HepG2 (cell line): Measurements from ENCODE around the gene POLL. TPM values are rescaled to one million over a fixed set of nuclear protein-coding genes. Genes with fewer than 3 reads are reported as not detected.

ENCODE experiments used
- ATAC-seq: fragments of 200-7000 bp; cut with Tn5 transposase; 3 replicates; pipeline ENCODE4 v1.9.1; 2020; ENCODE audit warnings: mild to moderate bottlenecking, moderate library complexity
- BruUV-seq: library from RNA; stranded (reverse); fragments of 400-500 nt; replicated peaks from 2 replicates; lab custom pipeline; 2021; lab: Mats Ljungman, UMichigan
- CTCF ChIA-PET: fragments of 300-600 bp; formaldehyde crosslinking; extraction: SDS; loops from one replicate; lab custom pipeline; 2021; ENCODE audit warnings: low total read pairs, inconsistent platforms, low intra/inter-chr PET ratio; lab: Yijun Ruan, JAX
- POLR2A ChIA-PET: fragments of 350-600 bp; sonication (Branson Sonifier 250); formaldehyde crosslinking; loops from one replicate; lab custom pipeline; 2020; ENCODE audit warnings: antibody characterized with exemption, inconsistent platforms; lab: Yijun Ruan, JAX
- DNase-seq: peaks from one replicate; pipeline ENCODE4 v3.0.0-alpha.2; 2015; ENCODE audit warnings: low spot score
- FAIRE-seq: peaks from 3 replicates; lab custom pipeline; 2011; peaks lifted over from hg19 to GRCh38; lab: Jason Lieb, UNC
- H2AFZ ChIP-seq: one replicate; pipeline ENCODE4 v1.6.1; 2011; ENCODE audit warnings: low read length, inconsistent platforms
- H3K27ac ChIP-seq: fragments of 300-600 bp; 3 replicates; pipeline ENCODE4 v1.8.0; 2011; ENCODE audit warnings: mixed run types, mild to moderate bottlenecking, mixed read lengths, low read length, inconsistent platforms; ENCODE audit not compliant: insufficient read depth; ENCODE audit errors: extremely low read length
- H3K27me3 ChIP-seq, 2 experiments: fragments of 200-600 bp in 1 of 2; 2 replicates in 1 of 2; 3 replicates in 1 of 2; pipeline versions ENCODE4 v1.6.0 to v1.8.0; 2011; ENCODE audit warnings: low read length in 2 of 2, mild to moderate bottlenecking in 2 of 2, moderate library complexity in 2 of 2, inconsistent platforms in 1 of 2; ENCODE audit not compliant: insufficient read depth in 2 of 2, control insufficient read depth in 1 of 2
- H3K36me3 ChIP-seq, 2 experiments: fragments of 200-600 bp in 1 of 2; replicated peaks in 1 of 2; 2 replicates in 1 of 2; 3 replicates in 1 of 2; pipeline versions ENCODE4 v1.5.1 to v1.8.0; 2011; ENCODE audit warnings: low read length in 2 of 2, inconsistent platforms in 1 of 2; ENCODE audit not compliant: insufficient read depth in 2 of 2, control insufficient read depth in 1 of 2
- H3K4me1 ChIP-seq: 2 replicates; pipeline ENCODE4 v1.5.1; 2012; ENCODE audit warnings: low read length, inconsistent platforms; ENCODE audit not compliant: insufficient read depth
- H3K4me2 ChIP-seq: 2 replicates; pipeline ENCODE4 v1.6.0; 2011; ENCODE audit warnings: low read depth, low read length, inconsistent platforms
- H3K4me3 ChIP-seq, 3 experiments: fragments of 200-600 bp in 1 of 3; sonication (generic), shearing (Covaris generic) in 1 of 3; replicated peaks in 1 of 3; 2 replicates each; pipeline ENCODE4 v1.5.1; 2011 to 2016; ENCODE audit warnings: low read length in 3 of 3, inconsistent platforms in 2 of 3, low read depth in 2 of 3, mild to moderate bottlenecking in 2 of 3, control low read depth in 1 of 3, mixed read lengths in 1 of 3; ENCODE audit not compliant: insufficient read depth in 1 of 3
- H3K79me2 ChIP-seq: one replicate; pipeline ENCODE4 v1.6.1; 2011; ENCODE audit warnings: low read length, inconsistent platforms; ENCODE audit not compliant: insufficient read depth
- H3K9ac ChIP-seq: 2 replicates; pipeline ENCODE4 v1.6.0; 2011; ENCODE audit warnings: mild to moderate bottlenecking, low read depth, low read length, inconsistent platforms; ENCODE audit not compliant: insufficient read depth
- H3K9me3 ChIP-seq: 2 replicates; pipeline ENCODE4 v1.5.1; 2012; ENCODE audit warnings: mild to moderate bottlenecking, low read length
- H4K20me1 ChIP-seq: 2 replicates; pipeline ENCODE4 v1.6.0; 2011; ENCODE audit warnings: inconsistent platforms, mild to moderate bottlenecking, low read length, moderate library complexity; ENCODE audit not compliant: insufficient read depth
- BRD4 ChIP-seq: sonication (generic); formaldehyde crosslinking; IDR thresholded peaks from 2 replicates; pipeline ENCODE4 v1.4.0; 2020; ENCODE audit warnings: missing genetic modification reagents
- CENPX ChIP-seq: sonication (generic); formaldehyde crosslinking; IDR thresholded peaks from 2 replicates; pipeline ENCODE4 v1.9.0; 2021; ENCODE audit warnings: mild to moderate bottlenecking, missing genetic modification reagents, moderate library complexity
- HDAC1 ChIP-seq: sonication (generic); formaldehyde crosslinking; IDR thresholded peaks from 2 replicates; pipeline ENCODE4 v1.5.1; 2020; ENCODE audit warnings: mild to moderate bottlenecking, missing genetic modification reagents
- HOMEZ ChIP-seq: IDR thresholded peaks from 2 replicates; pipeline ENCODE4 v1.6.1; 2016; ENCODE audit warnings: low read depth
- PLSCR1 ChIP-seq: sonication (generic); formaldehyde crosslinking; IDR thresholded peaks from 2 replicates; pipeline ENCODE4 v1.5.0; 2020; ENCODE audit warnings: missing genetic modification reagents, mild to moderate bottlenecking, borderline replicate concordance
- SMAD3 ChIP-seq: sonication (generic); formaldehyde crosslinking; IDR thresholded peaks from 2 replicates; pipeline ENCODE4 v1.4.0; 2020; ENCODE audit warnings: missing genetic modification reagents
- SMAD9 ChIP-seq: sonication (generic); formaldehyde crosslinking; IDR thresholded peaks from 2 replicates; pipeline ENCODE4 v1.5.1; 2020; ENCODE audit warnings: mild to moderate bottlenecking, missing genetic modification reagents
- TP53 ChIP-seq: sonication (generic); formaldehyde crosslinking; conservative IDR thresholded peaks from 2 replicates; pipeline ENCODE4 v1.4.0; 2020; ENCODE audit warnings: missing genetic modification reagents
- ZBTB7A ChIP-seq: sonication (generic); formaldehyde crosslinking; IDR thresholded peaks from 2 replicates; pipeline ENCODE4 v1.8.0; 2022; ENCODE audit warnings: mild to moderate bottlenecking, missing genetic modification reagents
- ZNF296 ChIP-seq: sonication (generic); formaldehyde crosslinking; conservative IDR thresholded peaks from 2 replicates; pipeline ENCODE4 v1.5.0; 2020; ENCODE audit warnings: mild to moderate bottlenecking, missing genetic modification reagents
- ZNF33A ChIP-seq: sonication (generic); formaldehyde crosslinking; IDR thresholded peaks from 2 replicates; pipeline ENCODE4 v1.5.1; 2020; ENCODE audit warnings: missing genetic modification reagents, mild to moderate bottlenecking, moderate library complexity, borderline replicate concordance
- ZNF607 ChIP-seq: sonication (generic); formaldehyde crosslinking; IDR thresholded peaks from 2 replicates; pipeline ENCODE4 v1.5.1; 2020; ENCODE audit warnings: missing genetic modification reagents, mild to moderate bottlenecking, borderline replicate concordance
- ZNF615 ChIP-seq: sonication (generic); formaldehyde crosslinking; IDR thresholded peaks from 2 replicates; pipeline ENCODE4 v1.5.0; 2020; ENCODE audit warnings: mild to moderate bottlenecking, missing genetic modification reagents, borderline replicate concordance
- ZNF839 ChIP-seq: sonication (generic); formaldehyde crosslinking; IDR thresholded peaks from 2 replicates; pipeline ENCODE4 v1.4.0; 2020; ENCODE audit warnings: missing genetic modification reagents, mild to moderate bottlenecking, borderline replicate concordance
- ZSCAN25 ChIP-seq: sonication (generic); formaldehyde crosslinking; IDR thresholded peaks from 2 replicates; pipeline ENCODE4 v1.8.0; 2022; ENCODE audit warnings: mild to moderate bottlenecking, missing genetic modification reagents
- ZSCAN30 ChIP-seq: sonication (generic); formaldehyde crosslinking; IDR thresholded peaks from 2 replicates; pipeline ENCODE4 v1.5.0; 2020; ENCODE audit warnings: mild to moderate bottlenecking, missing genetic modification reagents
- WGBS: methylation state at CpG from one replicate; pipeline ENCODE4 v1.1.6; 2017; ENCODE audit warnings: low lambda C conversion rate; 5-methylcytosine and 5-hydroxymethylcytosine counted together
- in situ Hi-C: cut with HindIII; loops from 2 replicates; pipeline ENCODE4 v1.10.0; 2017; ENCODE audit warnings: low pct_unique_long_range_greater_than_20kb; ENCODE audit not compliant: extremely low pct_ligation_motif_present
- intact Hi-C: fragments of 100-400 bp; cut with micrococcal nuclease; formaldehyde crosslinking; loops from one replicate; pipeline ENCODE4 v1.10.0; 2022; ENCODE audit not compliant: unreplicated experiment
- polyA plus RNA-seq, 8 experiments: library from polyadenylated mRNA; depleted of rRNA in 3 of 8; stranded (reverse) in 7 of 8; unstranded in 1 of 8; fragments of >200 nt; fragmentation: Illumina TruSeq in 4 of 8; extraction: Trizol in 4 of 8; gene quantifications; 2 replicates each; pipeline versions ENCODE4 v1.2.1 to v1.2.3, GENCODE V29; 2011 to 2016; ENCODE audit warnings: low read depth in 4 of 8, missing spikeins in 1 of 8, mixed read lengths in 1 of 8; ENCODE audit not compliant: insufficient read depth in 1 of 8
- total RNA-seq, 5 experiments: library from RNA; depleted of rRNA; stranded (reverse); fragments of >200 nt; fragmentation: Illumina TruSeq; extraction: Trizol; gene quantifications; 2 replicates each; pipeline ENCODE4 v1.2.3, GENCODE V29; 2016; ENCODE audit warnings: low read depth in 1 of 5
- TF ChIP-seq, protein P1 (sequence below): sonication (generic); formaldehyde crosslinking; IDR thresholded peaks from 2 replicates; pipeline ENCODE4 v1.4.0; 2020; ENCODE audit warnings: missing genetic modification reagents
- TF ChIP-seq, protein P2 (sequence below): sonication (generic); formaldehyde crosslinking; IDR thresholded peaks from 2 replicates; pipeline ENCODE4 v1.9.0; 2021; ENCODE audit warnings: missing genetic modification reagents, borderline replicate concordance

The POLL gene
- total and polyA plus RNA-seq, 2 of the 13 experiments (the other 11 are each of a cell fraction or from before 2014, with no cell fraction given) = 13.8 to 19.1 TPM

DNA sequence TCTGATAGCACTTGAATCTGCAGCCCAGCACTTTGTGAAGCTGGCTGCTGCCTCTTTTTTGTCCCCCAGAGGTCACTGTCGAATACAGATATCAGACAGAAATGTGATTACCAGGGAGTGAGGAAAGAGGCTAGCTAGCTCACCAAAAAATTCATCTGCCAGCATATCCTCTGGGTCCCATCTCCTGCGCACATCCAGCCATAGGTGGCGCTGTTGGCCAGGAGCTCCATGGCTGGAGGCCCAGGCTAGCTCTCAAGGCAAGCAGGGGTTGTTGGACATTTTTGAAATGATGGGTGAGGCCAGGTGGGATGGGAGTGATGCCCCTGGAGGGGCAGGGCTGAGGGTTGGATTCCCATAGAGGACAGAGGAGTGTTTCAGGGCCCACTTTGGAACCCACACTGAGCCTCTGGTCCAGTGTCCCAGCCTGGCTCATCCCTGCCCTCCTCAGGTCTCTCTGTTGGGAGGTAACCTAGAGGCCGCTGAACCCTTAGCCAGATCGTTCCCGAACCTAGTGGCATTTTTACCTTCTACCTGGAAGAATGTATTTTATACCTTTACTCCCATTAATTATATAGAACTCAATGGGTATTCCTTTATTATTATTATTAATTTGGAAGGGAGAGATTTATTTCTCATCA lies 14.8 kb upstream of the POLL start (continued):
- TF ChIP-seq ZNF607 (no peak), ZNF33A (CRISPR knock-in tag) (no peak), BRD4 (CRISPR knock-in tag) (no peak), HOMEZ (no peak), ZNF839 (CRISPR knock-in tag) (no peak), ZNF296 (CRISPR knock-in tag) (no peak), PLSCR1 (CRISPR knock-in tag) (no peak)

- Histone ChIP-seq H3K4me2 (no peak overlapping the region), H3K4me1 (no peaks in the 10 kb centered on the region), H3K79me2 (no peaks in the 10 kb centered on the region), H3K4me3 (no peak overlapping the region), H4K20me1 (no peaks in the 10 kb centered on the region), H3K27ac (no peak overlapping the region), H3K36me3 (peaks cover 4% of the 10 kb centered on the region in 2 experiments; a peak in 3 of 5 replicates), H3K9ac (no peak overlapping the region), H3K27me3 (no peaks in the 10 kb centered on the region), H2AFZ (no peak overlapping the region), H3K9me3 (no peaks in the 10 kb centered on the region)
- no peak for ATAC-seq
- WGBS = no CpG with 5 or more reads among the region's 1 CpG
- BruUV-seq = no TSS peak
- DNase-seq = no peak
- FAIRE-seq = no peak
- in situ Hi-C loops (loop anchor here (5.0 kb wide), 1 partner anchor 181 kb away; the partner anchor contains the start of gene NPM3), intact Hi-C loops (no loop called here)
- CTCF ChIA-PET = no interaction called here
- POLR2A ChIA-PET = no interaction called here
- no peak for TF ChIP-seq CENPX (CRISPR knock-in tag)
- no peak for TF ChIP-seq SMAD9
- TF ChIP-seq, protein P1, sequence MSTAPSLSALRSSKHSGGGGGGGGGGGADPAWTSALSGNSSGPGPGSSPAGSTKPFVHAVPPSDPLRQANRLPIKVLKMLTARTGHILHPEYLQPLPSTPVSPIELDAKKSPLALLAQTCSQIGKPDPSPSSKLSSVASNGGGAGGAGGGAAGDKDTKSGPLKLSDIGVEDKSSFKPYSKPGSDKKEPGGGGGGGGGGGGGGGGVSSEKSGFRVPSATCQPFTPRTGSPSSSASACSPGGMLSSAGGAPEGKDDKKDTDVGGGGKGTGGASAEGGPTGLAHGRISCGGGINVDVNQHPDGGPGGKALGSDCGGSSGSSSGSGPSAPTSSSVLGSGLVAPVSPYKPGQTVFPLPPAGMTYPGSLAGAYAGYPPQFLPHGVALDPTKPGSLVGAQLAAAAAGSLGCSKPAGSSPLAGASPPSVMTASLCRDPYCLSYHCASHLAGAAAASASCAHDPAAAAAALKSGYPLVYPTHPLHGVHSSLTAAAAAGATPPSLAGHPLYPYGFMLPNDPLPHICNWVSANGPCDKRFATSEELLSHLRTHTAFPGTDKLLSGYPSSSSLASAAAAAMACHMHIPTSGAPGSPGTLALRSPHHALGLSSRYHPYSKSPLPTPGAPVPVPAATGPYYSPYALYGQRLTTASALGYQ = no peak
- TF ChIP-seq HDAC1 (CRISPR knock-in tag) = no peak
- TF ChIP-seq ZNF615 (CRISPR knock-in tag) = no peak
- TF ChIP-seq ZBTB7A = no peak
- TF ChIP-seq SMAD3 (CRISPR knock-in tag) = no peak
- TF ChIP-seq, protein P2, sequence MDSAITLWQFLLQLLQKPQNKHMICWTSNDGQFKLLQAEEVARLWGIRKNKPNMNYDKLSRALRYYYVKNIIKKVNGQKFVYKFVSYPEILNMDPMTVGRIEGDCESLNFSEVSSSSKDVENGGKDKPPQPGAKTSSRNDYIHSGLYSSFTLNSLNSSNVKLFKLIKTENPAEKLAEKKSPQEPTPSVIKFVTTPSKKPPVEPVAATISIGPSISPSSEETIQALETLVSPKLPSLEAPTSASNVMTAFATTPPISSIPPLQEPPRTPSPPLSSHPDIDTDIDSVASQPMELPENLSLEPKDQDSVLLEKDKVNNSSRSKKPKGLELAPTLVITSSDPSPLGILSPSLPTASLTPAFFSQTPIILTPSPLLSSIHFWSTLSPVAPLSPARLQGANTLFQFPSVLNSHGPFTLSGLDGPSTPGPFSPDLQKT (CRISPR knock-in tag) = no peak
- no peak for TF ChIP-seq ZSCAN25
- TF ChIP-seq TP53 (CRISPR knock-in tag) = no peak
- TF ChIP-seq ZSCAN30 = no peak
Measured at GRCh38 chr10:101601541-101601940, 13.5 kb upstream of the POLL start.
